Karpas-422 (cell line): ENCODE measurements around the gene PRRT4. TPM values are rescaled to one million over a fixed set of nuclear protein-coding genes. Genes with fewer than 3 reads are reported as not detected.

Experiments used
- DNase-seq: peaks from one replicate; pipeline ENCODE4 v3.0.0-alpha.2; 2015
- H2AFZ ChIP-seq: fragments of 200-600 bp; sonication (generic); 2 replicates; pipeline ENCODE4 v1.6.1; 2014; ENCODE audit warnings: antibody characterized with exemption, low read length, mixed read lengths
- H3K27ac ChIP-seq: fragments of 200-600 bp; sonication (generic); 2 replicates; pipeline ENCODE4 v1.5.1; 2014; ENCODE audit warnings: mild to moderate bottlenecking, low read length, moderate library complexity
- H3K27me3 ChIP-seq: fragments of 200-600 bp; sonication (generic); 2 replicates; pipeline ENCODE4 v1.6.1; 2014; ENCODE audit warnings: low read length, mixed read lengths
- H3K36me3 ChIP-seq: fragments of 200-600 bp; sonication (generic); 2 replicates; pipeline ENCODE4 v1.6.1; 2014; ENCODE audit warnings: low read length, mixed read lengths; ENCODE audit not compliant: insufficient read depth
- H3K4me1 ChIP-seq: fragments of 200-600 bp; sonication (generic); 2 replicates; pipeline ENCODE4 v1.6.1; 2014; ENCODE audit warnings: mild to moderate bottlenecking, low read length, mixed read lengths
- H3K4me2 ChIP-seq: fragments of 200-600 bp; sonication (generic); 2 replicates; pipeline ENCODE4 v1.6.1; 2014; ENCODE audit warnings: low read length, low read depth, mild to moderate bottlenecking; ENCODE audit not compliant: poor library complexity, severe bottlenecking
- H3K4me3 ChIP-seq: fragments of 200-600 bp; sonication (generic); 2 replicates; pipeline ENCODE4 v1.5.1; 2014; ENCODE audit warnings: mild to moderate bottlenecking, antibody characterized with exemption, low read length, mixed read lengths
- H3K79me2 ChIP-seq: fragments of 200-600 bp; sonication (generic); 2 replicates; pipeline ENCODE4 v1.6.1; 2014; ENCODE audit warnings: mild to moderate bottlenecking, low read length, mixed read lengths
- H3K9ac ChIP-seq: fragments of 200-600 bp; sonication (generic); 2 replicates; pipeline ENCODE4 v1.6.0; 2014; ENCODE audit warnings: low read length
- H3K9me2 ChIP-seq: fragments of 200-600 bp; sonication (generic), shearing (Covaris generic); replicated peaks from 2 replicates; pipeline ENCODE4 v1.6.0; 2014; ENCODE audit warnings: mild to moderate bottlenecking, low read length, moderate library complexity; ENCODE audit not compliant: insufficient read depth
- H3K9me3 ChIP-seq: fragments of 300-700, 200-600 bp; sonication (generic); 2 replicates; pipeline ENCODE4 v1.6.1; 2014; ENCODE audit warnings: low read length, mixed read lengths
- H4K20me1 ChIP-seq: fragments of 200-600 bp; sonication (generic); 2 replicates; pipeline ENCODE4 v1.6.1; 2014; ENCODE audit warnings: mild to moderate bottlenecking, antibody characterized with exemption, low read length, low read depth; ENCODE audit not compliant: insufficient read depth
- total RNA-seq: library from RNA; depleted of rRNA; stranded (reverse); fragments of >200 nt; shearing (Covaris generic); gene quantifications from 2 replicates; pipeline ENCODE4 v1.2.3, GENCODE V29; 2014; ENCODE audit warnings: low replicate concordance

PRRT4 gene
- total RNA-seq, 1 experiment from 2014 or later, result not detected

DNA sequence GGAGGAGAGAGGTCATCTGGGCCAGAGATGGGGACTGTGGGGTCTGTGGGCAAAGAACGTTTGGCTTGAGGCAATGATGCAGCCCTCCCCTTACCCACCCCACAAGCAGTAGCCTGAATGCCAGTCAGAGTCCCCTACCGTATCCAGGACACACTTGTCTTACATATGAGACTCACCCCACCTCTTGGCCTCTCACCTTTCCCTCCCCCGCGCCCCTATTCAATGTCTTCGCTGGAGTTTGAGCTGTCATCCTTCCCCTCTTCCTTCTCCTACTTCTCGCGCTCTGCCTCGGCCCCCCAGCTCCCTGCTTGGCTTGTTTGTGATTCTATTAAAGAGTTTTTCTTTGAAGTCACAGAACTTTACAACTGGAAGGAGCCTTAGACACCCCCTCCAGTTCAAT lies 8.9 kb downstream of the PRRT4 start:
- Histone ChIP-seq H3K9ac (no peak overlapping the region), H2AFZ (no peak overlapping the region), H3K4me3 (no peak overlapping the region), H3K27me3 (no peaks in the 10 kb centered on the region), H3K27ac (no peak overlapping the region), H3K9me3 (no peaks in the 10 kb centered on the region), H3K4me2 (no peak overlapping the region), H4K20me1 (no peaks in the 10 kb centered on the region), H3K9me2 (no peaks in the 10 kb centered on the region), H3K79me2 (no peaks in the 10 kb centered on the region), H3K4me1 (no peaks in the 10 kb centered on the region), H3K36me3 (no peaks in the 10 kb centered on the region)
- no peak for DNase-seq

GRCh38 chr7:128352153-128352537 lies 9.3 kb downstream of the PRRT4 start:
- Histone ChIP-seq H3K36me3 (no peaks in the 10 kb centered on the region), H3K9ac (no peak overlapping the region), H3K4me3 (no peak overlapping the region), H3K4me2 (no peak overlapping the region), H3K27ac (no peak overlapping the region), H4K20me1 (no peaks in the 10 kb centered on the region), H3K79me2 (no peaks in the 10 kb centered on the region), H3K9me2 (no peaks in the 10 kb centered on the region), H3K4me1 (no peaks in the 10 kb centered on the region), H3K27me3 (no peaks in the 10 kb centered on the region), H3K9me3 (no peaks in the 10 kb centered on the region), H2AFZ (no peak overlapping the region)
- DNase-seq, result no peak

GRCh38 chr7:128351296-128352152 lies 10.0 kb downstream of the PRRT4 start:
- Histone ChIP-seq H3K9me2 (no peaks in the 10 kb centered on the region), H3K9ac (no peak overlapping the region), H3K4me3 (no peak overlapping the region), H3K36me3 (no peaks in the 10 kb centered on the region), H3K4me1 (no peaks in the 10 kb centered on the region), H3K4me2 (no peak overlapping the region), H3K9me3 (no peaks in the 10 kb centered on the region), H4K20me1 (no peaks in the 10 kb centered on the region), H3K27me3 (no peaks in the 10 kb centered on the region), H2AFZ (no peak overlapping the region), H3K27ac (no peak overlapping the region), H3K79me2 (no peaks in the 10 kb centered on the region)
- DNase-seq, result no peak

- Histone ChIP-seq H3K9me3 (no peaks in the 10 kb centered on the region), H3K27me3 (no peaks in the 10 kb centered on the region), H2AFZ (no peak overlapping the region), H3K4me1 (no peaks in the 10 kb centered on the region), H3K4me2 (no peak overlapping the region), H3K9me2 (no peaks in the 10 kb centered on the region), H3K79me2 (no peaks in the 10 kb centered on the region), H4K20me1 (no peaks in the 10 kb centered on the region), H3K9ac (no peak overlapping the region), H3K4me3 (no peak overlapping the region), H3K36me3 (no peaks in the 10 kb centered on the region), H3K27ac (no peak overlapping the region)
- no peak for DNase-seq
Measured at GRCh38 chr7:128350708-128351295, 10.7 kb downstream of the PRRT4 start.

- H4K20me1 ChIP-seq, result no peaks in the 10 kb centered on the region
- DNase-seq, result no peak
- no peaks in the 10 kb centered on the region for H3K27me3 ChIP-seq
- H3K79me2 ChIP-seq, result no peaks in the 10 kb centered on the region
- no peaks in the 10 kb centered on the region for H3K36me3 ChIP-seq
- H3K27ac ChIP-seq, result no peak overlapping the region
- no peaks in the 10 kb centered on the region for H3K4me1 ChIP-seq
- H3K9me2 ChIP-seq, result no peaks in the 10 kb centered on the region
- no peak overlapping the region for H3K4me3 ChIP-seq
- H3K4me2 ChIP-seq, result no peak overlapping the region
- no peaks in the 10 kb centered on the region for H3K9me3 ChIP-seq
- H2AFZ ChIP-seq, result no peak overlapping the region
- H3K9ac ChIP-seq, result no peak overlapping the region
Measured at GRCh38 chr7:128349466-128349825, 12.0 kb downstream of the PRRT4 start.

- no peaks in the 10 kb centered on the region for H3K9me2 ChIP-seq
- no peak overlapping the region for H2AFZ ChIP-seq
- DNase-seq, result peak; percentile 75
- no peak overlapping the region for H3K4me2 ChIP-seq
- H3K27me3 ChIP-seq, result no peaks in the 10 kb centered on the region
- peaks cover 10% of the 10 kb centered on the region for H3K79me2 ChIP-seq
- no peak overlapping the region for H3K9ac ChIP-seq
- H3K4me3 ChIP-seq, result no peak overlapping the region
- no peaks in the 10 kb centered on the region for H3K36me3 ChIP-seq
- H3K9me3 ChIP-seq, result no peaks in the 10 kb centered on the region
- H3K27ac ChIP-seq, result no peak overlapping the region
- H3K4me1 ChIP-seq, result peaks cover 4% of the 10 kb centered on the region
- no peaks in the 10 kb centered on the region for H4K20me1 ChIP-seq
Measured at GRCh38 chr7:128347647-128348097, 13.8 kb downstream of the PRRT4 start.

DNA sequence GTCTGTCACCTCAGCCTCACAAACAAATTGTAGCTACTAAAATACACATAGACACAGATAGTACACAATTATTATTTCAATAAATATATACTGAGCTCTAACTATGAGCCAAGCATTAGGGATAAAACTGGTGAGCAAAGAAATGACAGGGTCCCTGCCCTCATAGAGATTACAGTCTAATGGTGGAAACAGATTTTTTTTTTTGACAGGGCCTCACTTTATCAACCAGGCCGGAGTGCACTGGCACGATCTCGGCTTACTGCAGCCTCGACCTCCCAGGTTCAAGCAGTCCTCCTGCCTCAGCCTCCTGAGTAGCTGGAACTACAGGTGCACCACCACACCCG lies 17.1 kb downstream of the PRRT4 start:
- no peaks in the 10 kb centered on the region for H3K27me3 ChIP-seq
- no peak overlapping the region for H3K4me3 ChIP-seq
- H3K9me2 ChIP-seq, result no peaks in the 10 kb centered on the region
- peaks cover 12% of the 10 kb centered on the region; the same call in 1 of the 2 replicates for H3K36me3 ChIP-seq
- H3K9me3 ChIP-seq, result no peaks in the 10 kb centered on the region
- no peak for DNase-seq
- peaks cover 42% of the 10 kb centered on the region for H3K79me2 ChIP-seq
- no peak overlapping the region for H3K9ac ChIP-seq
- peaks cover 24% of the 10 kb centered on the region for H3K4me1 ChIP-seq
- H4K20me1 ChIP-seq, result peaks cover 9% of the 10 kb centered on the region; the same call in 1 of the 2 replicates
- H3K27ac ChIP-seq, result no peak overlapping the region
- H2AFZ ChIP-seq, result peak overlapping the region; percentile 98; the same call in 1 of the 2 replicates
- H3K4me2 ChIP-seq, result peak overlapping the region; percentile 87

DNA sequence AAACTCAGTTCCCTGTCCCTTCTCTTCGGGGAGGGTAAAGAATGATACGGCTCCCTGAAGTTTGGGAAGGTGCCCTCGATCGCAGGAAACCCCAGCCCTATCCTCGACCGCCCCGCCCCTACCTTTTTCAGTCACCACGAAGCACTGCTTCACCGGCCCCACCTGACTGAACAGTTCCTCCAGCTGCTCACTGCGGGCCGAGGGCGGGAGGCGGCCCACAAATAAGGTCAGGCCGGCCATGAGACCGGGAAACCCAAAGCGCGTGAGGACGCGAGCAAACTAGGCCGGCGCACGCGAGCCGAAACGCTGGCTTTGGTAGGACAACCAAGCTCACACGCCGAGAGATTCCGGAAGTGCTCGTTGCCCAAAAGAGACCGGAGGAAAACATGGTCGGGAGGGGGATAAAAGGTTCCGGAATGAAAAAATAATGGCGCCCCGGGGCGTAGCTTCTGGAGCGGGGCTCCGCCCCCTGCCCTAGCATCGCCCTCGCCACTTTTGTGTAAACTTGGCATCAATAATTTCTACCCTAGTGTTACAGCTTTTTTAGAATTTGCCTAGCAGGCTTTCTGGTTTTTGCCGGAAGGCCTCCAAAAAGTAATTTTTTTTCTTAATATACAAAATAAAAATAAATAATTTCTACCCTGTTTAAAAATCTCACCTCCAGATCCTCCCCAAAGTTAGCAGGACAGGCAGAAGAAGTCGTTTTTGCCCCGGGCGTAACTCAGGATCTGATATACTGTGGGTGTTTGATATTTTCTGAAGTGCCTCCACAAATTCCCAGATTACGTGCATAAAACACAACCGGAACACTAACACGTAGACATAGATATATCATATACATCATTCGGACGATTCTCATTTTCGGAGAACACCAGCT lies 17.7 kb downstream of the PRRT4 start, which contains the start of gene RBM28:
TSS of gene RBM28 (minus strand) at position 355 of the 877 bp plus-strand sequence. CDS start at position 240, 115 bp downstream.
- Histone ChIP-seq H3K4me3 (peak within 1 kb of the TSS; percentile 89), H2AFZ (peak within 1 kb of the TSS; percentile 98; the same call in 1 of the 2 replicates), H3K27me3 (no peaks in the 10 kb centered on the region), H3K79me2 (peaks cover 48% of the 10 kb centered on the region), H3K27ac (peak within 1 kb of the TSS; percentile 66), H4K20me1 (peaks cover 12% of the 10 kb centered on the region; the same call in 1 of the 2 replicates), H3K4me1 (peaks cover 24% of the 10 kb centered on the region), H3K9ac (peak within 1 kb of the TSS; percentile 79), H3K9me2 (no peaks in the 10 kb centered on the region), H3K36me3 (peaks cover 18% of the 10 kb centered on the region), H3K4me2 (peak within 1 kb of the TSS; percentile 87), H3K9me3 (no peaks in the 10 kb centered on the region)
- peak; percentile 97 for DNase-seq
